HG02623 (cell line): Measurements from ENCODE around the gene ZNF280C.
A peak's percentile ranks its signal among the peaks of the same experiment; 100 is the strongest.

Experiments used
- ATAC-seq: cut with Tn5 transposase; IDR thresholded peaks from one replicate; pipeline ENCODE4 v1.9.1; 2021; ENCODE audit warnings: moderate library complexity; ENCODE audit not compliant: unreplicated experiment

The ZNF280C gene

DNA sequence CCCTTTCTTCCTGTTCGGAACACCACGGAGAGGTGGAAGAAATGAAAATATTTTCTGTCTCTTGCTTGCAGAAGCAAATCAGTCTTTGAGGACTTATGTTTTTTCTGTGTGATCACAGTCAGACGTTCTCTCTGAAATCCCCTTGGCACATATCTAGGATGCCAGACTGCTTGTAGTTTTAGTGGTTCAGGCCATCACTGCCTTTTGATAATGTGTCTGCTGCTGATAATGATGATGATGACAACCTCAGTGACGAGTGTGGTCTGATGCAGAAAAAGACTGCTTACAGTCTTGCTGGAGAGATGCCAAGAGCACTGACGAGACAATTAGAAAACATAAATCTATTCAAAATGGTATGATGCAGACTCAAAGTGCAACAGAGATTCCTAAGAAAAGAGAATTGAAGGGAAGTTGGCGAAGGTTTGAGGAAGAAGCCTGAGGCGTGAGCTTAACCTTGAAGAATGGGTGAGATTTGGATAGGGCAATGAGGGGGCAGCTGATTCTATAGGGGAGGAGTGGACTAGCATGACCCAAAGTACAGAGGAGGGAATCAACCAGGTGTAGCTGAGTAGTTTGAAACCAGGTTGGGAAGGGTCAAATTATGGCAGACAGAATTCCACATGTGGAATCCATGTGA lies 89.0 kb downstream of the ZNF280C start:
- ATAC-seq: no peak

DNA sequence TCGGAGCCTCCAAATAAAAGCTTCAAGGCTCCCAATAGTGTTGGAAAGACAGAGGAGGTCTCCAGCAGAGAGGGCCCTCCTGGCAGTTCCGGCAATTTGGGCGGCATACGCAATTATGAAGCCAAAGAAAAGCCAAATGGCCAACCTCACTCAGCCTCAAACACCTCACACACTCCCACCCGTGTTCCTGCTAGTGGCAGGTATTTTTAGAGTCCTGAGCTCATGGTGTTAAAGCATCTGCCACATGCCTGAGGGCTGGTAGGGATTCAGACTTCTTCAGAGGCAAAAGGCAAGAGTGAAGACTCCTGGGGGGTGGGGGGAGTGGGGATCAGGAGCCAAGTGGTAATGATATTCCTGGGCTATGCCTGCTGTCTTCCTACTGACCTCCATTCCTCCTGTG lies 89.5 kb downstream of the ZNF280C start:
- ATAC-seq: no peak

DNA sequence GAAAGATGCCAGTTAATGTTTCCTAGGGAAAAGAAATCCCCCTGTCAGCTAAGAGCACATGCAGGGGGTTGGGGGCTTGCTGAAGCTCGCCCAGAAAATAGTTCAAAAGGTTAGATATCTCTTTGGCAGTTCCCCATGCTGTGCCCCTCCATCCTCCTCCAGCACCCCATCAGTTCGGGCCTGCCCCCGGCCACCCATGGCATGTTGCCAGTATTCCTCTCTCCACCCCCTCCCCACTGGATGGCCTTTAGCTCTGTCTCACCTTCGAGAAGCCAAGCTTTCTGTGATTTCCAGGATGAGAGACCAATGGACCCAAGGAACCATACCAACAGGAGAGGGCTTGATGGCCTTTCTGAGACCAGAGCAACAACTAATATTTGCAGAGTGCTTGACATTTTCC lies 91.8 kb downstream of the ZNF280C start:
- ATAC-seq: no peak

DNA sequence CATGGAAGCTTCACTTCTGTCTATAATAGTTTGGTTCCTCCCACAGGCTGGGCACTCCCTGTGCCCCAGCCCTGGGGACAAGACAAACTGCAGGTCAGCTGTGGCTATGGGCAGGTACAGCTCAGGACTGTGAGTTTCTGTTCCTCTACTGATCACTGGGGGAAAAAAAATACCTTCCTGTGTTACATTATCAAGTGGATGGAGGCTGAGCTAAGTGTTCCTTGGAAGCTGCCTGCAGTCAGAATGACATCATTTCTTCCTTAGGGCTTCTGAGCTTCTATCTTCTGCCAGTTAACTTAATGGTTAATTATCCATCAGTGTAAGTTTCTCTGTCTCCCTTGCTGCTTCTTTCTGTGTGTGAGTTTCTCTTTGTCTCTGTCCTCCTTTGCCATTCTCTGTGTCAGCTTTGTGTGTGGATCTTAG lies 92.3 kb downstream of the ZNF280C start:
- peak; percentile 69 for ATAC-seq

DNA sequence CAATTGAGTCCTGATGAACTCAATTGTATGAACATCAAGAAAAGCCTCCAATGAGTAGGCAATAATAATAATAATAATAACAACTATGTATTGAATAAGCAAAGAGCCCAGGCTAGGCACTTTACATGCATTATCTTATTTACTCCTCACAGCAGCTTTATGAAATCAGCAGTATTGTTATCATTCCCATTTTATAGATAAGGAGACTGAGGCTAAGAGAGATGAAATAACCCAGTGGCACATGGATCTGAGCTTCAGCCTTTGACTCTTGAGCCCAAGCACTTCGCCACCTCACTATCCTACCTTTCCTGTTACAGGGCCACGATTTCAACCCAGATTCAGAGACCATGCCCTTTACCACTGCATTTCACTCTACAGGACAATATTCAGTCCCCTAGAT lies 93.8 kb downstream of the ZNF280C start:
- ATAC-seq: no peak

DNA sequence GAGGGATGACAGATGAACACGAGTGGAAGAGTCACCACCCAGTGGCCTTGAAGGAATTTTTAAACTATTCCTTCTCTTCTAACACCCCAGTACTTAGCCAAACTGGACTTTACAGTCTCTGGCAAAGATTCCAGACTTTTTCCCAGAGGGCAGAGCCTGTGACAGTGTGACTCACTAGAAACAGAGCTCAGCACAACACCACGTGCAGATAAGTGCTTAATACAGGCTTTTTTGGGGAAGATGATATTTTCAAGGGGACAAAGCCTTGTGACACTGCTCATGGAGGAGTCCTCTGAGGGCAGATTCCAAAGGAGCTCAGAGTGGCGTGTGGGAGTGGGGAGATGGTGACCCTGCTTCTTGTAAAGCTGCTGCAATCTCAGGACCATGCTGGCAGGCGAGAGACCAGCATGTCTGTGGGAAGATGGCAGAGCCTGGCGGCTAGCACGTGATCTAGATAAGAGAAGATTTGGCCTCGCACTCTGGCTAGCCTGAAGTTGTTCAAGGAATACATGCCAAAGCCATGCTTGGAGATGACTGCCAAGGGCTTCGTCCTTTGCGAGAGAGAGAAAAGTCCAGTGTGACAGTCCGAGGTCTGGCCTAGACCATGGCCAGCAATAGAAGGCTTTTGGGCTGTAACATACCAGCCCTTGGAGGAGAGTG lies 94.5 kb downstream of the ZNF280C start:
- no peak for ATAC-seq

DNA sequence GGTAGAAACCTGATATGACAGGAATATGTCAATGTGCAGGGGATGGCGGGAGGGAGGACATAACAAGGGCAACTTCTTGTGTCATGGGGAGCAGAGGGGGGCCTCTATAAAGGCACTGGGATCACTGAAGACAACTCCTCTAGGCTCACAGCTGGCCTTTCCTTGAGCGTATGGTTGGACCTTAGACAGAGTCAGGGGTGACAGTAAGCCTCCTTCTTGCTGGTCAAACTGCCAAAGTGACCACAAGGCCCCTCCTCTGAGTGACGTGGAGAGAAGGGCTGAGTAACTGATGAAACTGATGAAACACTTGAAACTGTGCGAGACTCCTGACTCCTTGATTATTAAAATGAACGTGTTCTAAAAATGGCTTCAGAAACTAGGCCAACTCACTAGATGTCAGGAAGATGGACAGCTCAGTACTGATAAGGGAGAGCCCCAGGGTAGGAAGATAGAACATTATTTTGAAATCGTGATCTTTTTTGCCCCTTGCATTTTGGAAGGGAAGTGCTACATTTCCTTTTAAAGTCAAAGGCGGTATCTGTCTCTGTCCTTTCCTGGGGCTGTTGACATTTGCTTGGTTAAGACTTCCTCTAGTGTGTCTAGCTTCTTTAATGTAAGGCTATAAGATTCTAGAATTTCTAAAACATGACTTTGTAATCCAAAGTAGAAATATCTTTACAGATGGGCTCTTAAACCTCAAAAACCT lies 95.4 kb downstream of the ZNF280C start:
- ATAC-seq: peak; percentile 25

DNA sequence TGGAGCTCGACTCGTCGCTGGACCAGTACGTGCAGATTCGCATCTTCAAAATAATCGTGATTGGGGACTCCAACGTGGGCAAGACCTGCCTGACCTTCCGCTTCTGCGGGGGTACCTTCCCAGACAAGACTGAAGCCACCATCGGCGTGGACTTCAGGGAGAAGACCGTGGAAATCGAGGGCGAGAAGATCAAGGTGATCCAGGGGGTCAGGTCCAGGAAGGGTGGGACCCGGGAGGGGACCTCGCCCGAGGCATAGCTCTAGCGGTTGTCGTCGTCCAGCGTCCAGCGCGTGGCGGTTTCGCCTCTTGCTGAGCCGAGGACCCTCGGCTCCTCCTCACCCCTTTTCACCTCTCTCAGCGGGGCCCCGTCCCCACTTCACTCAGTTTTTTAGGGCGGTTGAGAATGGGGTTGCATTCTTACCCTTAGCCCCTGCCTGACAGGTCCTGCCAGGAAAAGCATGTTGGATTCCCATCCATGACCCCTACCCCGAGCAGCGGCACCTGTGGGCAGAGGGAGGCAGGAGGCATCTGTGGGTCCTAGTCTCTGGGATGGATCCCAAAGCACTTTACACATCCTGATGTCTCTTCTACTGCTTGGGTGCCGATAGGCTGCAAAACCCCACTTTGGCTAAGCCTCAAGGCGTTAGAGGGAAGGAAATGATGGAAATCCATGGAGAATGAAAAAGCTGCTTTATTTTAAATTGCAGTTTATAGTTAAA lies 96.4 kb downstream of the ZNF280C start:
- no peak for ATAC-seq

DNA sequence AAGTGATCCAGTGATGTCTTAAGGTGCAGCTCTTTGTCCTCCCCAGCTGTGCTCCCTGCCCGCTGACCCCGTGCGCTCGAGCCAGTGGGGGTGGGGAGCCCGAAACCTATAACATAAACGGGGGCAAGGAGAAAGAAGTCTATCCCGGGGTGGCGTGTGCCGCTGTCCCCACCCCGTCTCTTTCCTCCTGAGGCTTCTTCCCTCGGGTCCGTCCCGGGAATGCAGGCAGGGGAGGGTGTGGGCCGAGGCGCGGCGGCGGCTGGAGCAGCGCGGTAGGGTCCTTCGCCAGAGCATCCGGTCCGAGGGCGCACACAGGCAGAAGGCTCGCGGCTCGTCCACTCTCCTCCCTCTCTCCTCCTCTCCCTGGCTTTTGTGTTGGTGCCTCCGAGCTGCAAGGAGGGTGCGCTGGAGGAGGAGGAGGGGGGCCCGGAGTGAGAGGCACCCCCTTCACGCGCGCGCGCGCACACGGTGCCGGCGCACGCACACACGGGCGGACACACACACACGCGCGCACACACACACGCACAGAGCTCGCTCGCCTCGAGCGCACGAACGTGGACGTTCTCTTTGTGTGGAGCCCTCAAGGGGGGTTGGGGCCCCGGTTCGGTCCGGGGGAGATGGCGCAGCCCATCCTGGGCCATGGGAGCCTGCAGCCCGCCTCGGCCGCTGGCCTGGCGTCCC lies 97.1 kb downstream of the ZNF280C start, which contains the start of gene RAB33A:
RAB33A (plus strand) TSS at position 517 of the 681 bp plus-strand sequence; CDS start at position 618, 101 bp downstream.
- ATAC-seq: no peak

DNA sequence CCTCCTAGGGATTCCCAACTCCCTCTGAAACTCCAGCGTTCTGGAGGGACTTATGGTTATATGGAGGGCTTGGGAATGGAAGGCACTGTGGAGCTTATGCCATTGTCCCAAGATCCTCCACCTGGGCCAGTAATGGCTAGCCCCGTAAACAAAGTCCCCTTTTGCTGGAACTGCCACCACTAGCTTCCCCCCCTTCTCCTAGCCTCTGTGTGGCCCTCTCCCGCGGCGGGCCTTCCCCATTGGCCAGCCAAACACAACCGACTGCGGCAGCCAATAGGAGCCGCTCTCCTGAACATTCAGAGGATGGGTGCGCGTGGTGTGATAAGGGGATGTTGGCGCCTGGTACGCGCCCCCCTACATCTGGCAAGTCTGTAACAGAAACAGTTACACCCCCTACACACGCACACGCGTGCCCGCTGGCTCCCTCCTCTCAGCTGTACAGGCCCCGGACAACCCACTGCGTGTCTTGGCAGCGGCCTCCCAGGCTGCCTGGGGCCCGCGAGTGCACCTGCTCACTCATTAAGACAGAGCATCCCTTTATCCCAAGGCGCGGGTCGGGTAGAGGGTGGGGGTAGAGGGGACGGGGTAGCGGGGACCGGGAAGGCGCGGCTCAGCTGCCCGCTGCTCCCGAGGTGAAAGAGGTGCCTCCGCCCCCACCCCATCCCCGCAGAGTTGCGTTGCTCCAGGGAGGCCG lies 97.8 kb downstream of the ZNF280C start:
- ATAC-seq: peak; percentile 79

DNA sequence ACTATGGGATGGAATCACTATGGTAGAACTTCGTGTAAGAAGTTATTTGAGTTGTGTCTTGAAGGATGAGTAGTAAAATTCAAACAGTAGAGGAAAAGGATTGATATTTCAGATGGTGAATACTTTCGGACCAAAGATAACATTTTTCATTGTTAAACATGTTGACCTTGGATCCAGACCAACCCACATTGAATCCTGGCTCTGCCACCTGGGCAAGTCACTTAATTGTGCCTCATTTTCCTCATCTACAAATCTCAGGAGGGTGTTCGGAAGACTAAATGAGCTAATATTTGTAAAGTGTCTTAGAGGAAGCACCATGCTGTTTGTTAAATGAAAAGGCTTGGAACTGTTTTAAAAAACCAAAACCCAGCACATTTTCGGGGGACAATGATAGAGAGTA lies 101.7 kb downstream of the ZNF280C start:
- no peak for ATAC-seq

DNA sequence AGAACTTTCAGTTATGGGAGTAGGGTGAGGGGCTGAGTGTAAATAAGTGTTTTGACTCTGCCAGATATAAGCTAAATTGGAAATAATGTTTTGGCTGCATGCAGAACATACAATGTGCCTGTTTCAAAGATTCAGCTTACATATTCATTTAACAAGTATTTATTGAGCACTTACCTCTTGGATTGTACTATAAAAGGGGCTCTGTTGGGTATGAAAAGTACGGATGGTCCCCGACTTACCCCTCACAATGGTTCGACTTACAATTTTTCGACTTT lies 102.3 kb downstream of the ZNF280C start:
- no peak for ATAC-seq

DNA sequence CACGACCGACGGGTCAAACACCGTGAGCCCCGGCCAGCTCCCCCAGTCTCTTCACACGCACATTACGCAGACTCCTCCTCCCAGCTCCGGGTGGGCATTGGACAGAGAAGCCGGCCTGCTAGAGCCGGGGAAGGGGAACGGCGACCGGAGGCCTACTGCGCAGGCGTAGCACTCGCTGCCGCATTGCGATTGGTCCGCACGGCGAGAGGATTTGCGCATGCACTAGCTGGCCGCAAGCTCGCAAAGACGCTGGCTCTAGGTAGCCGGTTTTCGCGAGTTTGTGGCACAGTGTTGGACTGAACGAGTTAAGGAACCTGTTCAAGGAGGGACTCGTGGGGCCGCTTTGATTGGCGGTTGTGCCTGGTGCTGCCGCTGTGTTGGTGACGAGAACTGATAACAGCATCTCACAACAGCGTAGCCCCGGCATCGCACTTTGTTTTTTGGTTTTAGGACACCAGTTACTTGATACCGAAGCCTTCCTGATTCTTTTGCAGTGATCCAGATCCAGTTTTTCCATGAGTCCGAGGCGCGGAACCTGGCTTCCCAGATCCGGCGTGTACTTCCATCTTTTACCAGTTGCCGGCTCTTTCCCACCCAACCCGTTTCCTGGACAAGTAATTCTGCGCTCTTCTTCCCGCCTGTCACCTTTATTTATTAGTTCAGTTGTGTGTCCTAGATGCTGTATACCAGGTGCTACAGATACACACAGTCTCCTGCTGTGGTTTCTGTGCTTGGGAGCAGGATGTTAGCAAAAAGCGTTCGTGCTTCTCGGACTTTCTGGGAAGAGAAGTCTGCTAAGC lies 102.8 kb downstream of the ZNF280C start, which contains the start of gene AIFM1:
AIFM1 (minus strand) TSS at position 139 of the 800 bp plus-strand sequence. CDS start 185 bp downstream, outside the sequence.
- ATAC-seq: peak; percentile 90

DNA sequence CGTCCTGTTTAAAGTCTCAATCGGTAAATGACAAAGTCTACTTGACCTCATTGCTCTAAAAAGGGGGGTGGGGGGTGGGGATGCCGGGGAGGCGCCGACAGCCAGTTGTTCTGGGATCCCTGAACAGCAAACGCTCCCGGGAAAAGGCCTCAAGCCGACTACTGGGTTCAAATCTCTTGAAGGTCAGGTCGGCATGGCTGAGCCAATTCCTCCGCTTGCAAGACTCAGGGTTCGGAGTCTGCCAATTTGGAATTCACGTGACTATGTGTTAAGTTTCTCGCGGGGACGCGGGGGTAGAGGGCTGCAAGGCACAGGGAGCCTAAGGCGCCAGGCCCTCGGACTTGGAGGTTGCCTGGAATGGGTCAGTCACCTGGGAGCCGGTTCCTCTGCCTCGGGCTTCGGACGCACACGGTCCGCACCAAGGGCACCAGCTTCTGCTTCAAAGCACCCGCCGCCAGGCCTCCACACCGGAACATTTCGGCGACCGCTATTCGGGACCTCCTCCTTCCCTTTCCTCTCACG lies 103.5 kb downstream of the ZNF280C start:
- ATAC-seq: no peak

DNA sequence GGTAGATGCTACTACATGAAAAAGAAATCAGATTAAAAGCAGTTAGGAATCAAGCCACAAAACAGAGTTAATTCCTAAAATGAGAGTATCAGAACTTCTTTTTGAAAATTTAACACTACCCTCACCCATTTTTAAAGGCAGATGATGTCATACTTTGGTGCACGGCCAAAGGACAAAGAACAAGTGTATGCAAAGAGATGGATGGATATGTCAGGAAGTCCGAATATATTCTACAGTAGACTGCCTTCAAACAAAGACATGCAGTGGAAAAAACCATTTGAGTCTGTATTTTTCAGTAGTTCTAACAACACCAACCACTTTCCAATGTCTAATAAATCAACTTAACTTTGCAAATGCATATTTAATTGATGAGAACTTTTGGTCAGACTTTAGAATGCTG lies 105.3 kb downstream of the ZNF280C start:
- no peak for ATAC-seq

DNA sequence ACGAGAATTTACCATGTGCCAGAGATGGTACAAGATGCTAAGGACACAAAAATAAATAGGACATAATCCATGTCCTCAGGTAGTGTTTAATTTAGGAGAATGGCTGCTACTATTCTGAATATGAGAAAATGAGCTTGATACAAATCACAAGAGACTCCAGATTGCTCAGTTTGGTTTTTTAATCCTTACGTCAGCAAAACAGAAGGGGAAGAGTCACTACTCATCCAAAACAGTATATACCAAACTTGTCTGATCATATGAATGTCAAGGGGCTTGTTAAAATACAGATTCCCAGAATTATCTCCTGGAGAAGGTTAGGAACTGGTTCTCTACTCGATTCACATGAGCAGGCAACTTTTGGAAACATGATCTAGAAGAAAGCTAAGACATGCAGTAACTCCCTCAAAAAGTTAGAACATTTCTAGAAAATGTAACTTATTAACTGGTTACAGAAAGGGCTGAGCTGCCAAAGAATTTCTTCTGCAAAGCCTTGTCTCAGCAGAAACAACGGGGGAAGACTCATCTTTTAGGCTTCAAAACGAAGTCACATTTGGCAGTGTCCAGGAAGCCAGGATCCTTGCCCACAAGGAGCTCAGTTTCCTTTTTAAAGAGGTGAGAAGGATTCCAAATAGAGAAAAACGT lies 106.5 kb downstream of the ZNF280C start:
- no peak for ATAC-seq

DNA sequence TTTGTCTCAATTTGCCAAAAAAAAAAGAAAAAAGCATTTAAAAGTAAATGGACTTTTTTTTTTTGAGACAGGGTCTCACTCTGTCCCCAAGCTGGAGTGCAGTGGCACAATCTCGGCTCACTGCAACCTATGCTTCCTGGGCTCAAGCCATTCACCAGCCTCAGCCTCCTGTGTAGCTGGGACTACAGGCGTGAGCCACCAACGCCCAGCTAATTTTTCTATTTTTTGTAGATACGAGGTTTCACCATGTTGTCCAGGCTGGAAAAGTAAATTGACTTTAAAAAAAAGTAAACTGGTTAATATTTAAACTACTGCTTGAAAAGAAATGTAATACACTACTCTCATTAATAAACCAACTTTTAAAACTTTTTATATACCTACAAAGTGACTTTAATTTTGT lies 108.9 kb downstream of the ZNF280C start:
- no peak for ATAC-seq

DNA sequence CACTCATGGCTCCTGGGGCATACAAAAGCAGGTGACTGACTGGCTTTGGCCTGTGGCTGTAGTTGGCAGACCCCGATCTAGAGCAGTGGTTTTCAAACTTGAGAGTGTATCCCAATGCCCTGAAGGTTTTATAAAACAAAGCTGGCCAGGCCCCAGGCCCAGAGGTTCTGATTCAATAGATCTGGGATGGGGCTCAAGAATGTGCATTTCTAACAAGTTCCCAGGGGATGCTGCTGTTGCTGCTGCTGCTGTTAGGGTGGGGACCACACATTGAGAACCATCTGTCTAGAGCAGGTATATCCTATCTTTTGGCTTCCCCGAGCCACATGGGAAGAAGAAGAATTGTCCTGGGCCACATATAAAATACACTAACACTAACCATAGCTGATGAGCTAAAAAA lies 110.4 kb downstream of the ZNF280C start:
- no peak for ATAC-seq

DNA sequence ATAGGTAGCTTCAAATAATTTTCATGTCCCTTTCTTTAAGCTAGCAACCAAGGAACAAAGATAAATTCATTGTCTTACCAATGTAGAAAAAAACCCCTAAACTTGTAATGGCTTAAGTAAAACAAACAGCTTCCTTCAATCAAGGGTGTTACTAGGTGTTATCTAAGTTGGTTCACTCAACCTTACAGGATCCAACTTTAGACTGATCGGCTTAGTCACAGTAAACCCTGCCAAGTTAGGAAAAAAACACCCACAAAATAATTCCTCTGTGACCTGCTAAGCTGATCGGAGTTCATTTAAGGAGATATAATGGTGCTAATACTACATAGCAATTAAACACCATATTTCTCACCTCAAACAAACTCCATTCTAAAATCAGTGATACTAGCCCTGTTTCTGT lies 113.1 kb downstream of the ZNF280C start:
- no peak for ATAC-seq
